NCI-H526 treated with DMSO at 0.1 percent for 48 hours (cell line): ENCODE data around the gene GABRB3.

Source experiments
- DNase-seq: peaks from one replicate; lab custom pipeline; 2025; lab: John Stamatoyannopoulos, UW

The GABRB3 gene

GRCh38 chr15:26628879-26629529, 143.9 kb downstream of the GABRB3 start:
- no peak for DNase-seq

GRCh38 chr15:26628071-26628470, 144.8 kb downstream of the GABRB3 start:
- DNase-seq, result no peak

- no peak for DNase-seq
Observed at GRCh38 chr15:26624128-26624527, 148.7 kb downstream of the GABRB3 start.

GRCh38 chr15:26623071-26623470, 149.8 kb downstream of the GABRB3 start:
- DNase-seq, result no peak

GRCh38 chr15:26621816-26622215, 151.1 kb downstream of the GABRB3 start:
- no peak for DNase-seq

GRCh38 chr15:26620528-26621458, 152.1 kb downstream of the GABRB3 start:
- DNase-seq, result no peak

GRCh38 chr15:26615927-26616302, 157.0 kb downstream of the GABRB3 start:
- no peak for DNase-seq

- no peak for DNase-seq
Observed at GRCh38 chr15:26615188-26615926, 157.5 kb downstream of the GABRB3 start.

GRCh38 chr15:26614734-26615133, 158.1 kb downstream of the GABRB3 start:
- no peak for DNase-seq

GRCh38 chr15:26598704-26599103, 174.2 kb downstream of the GABRB3 start:
- no peak for DNase-seq

- no peak for DNase-seq
Observed at GRCh38 chr15:26595611-26596010, 177.3 kb downstream of the GABRB3 start.

GRCh38 chr15:26590676-26591075, 182.2 kb downstream of the GABRB3 start:
- DNase-seq, result no peak

- no peak for DNase-seq
Observed at GRCh38 chr15:26582840-26583239, 190.0 kb downstream of the GABRB3 start.

- DNase-seq, result no peak
Observed at GRCh38 chr15:26580943-26581342, 191.9 kb downstream of the GABRB3 start.

GRCh38 chr15:26572602-26573350, 200.1 kb downstream of the GABRB3 start:
- DNase-seq, result no peak

GRCh38 chr15:26571346-26571745, 201.5 kb downstream of the GABRB3 start:
- no peak for DNase-seq

- DNase-seq, result no peak
Observed at GRCh38 chr15:26565542-26565941, 207.3 kb downstream of the GABRB3 start.

GRCh38 chr15:26564361-26564760, 208.5 kb downstream of the GABRB3 start:
- DNase-seq, result no peak

- no peak for DNase-seq
Observed at GRCh38 chr15:26562336-26562735, 210.5 kb downstream of the GABRB3 start.

GRCh38 chr15:26561896-26562295, 211.0 kb downstream of the GABRB3 start:
- DNase-seq, result no peak

- no peak for DNase-seq
Observed at GRCh38 chr15:26561130-26561529, 211.7 kb downstream of the GABRB3 start.

GRCh38 chr15:26555898-26556297, 217.0 kb downstream of the GABRB3 start:
- no peak for DNase-seq
